ENCODE data around the gene USP17L29.
"Not testable (repeated sequence)": the region's sequence is repeated elsewhere in the genome, so short reads cannot be mapped to it uniquely, and the experiment has no call there.

The USP17L29 gene

GRCh38 chr4:9353338-9353737 lies at the start of gene USP17L29:
Gene USP17L29 (plus strand): TSS chr4:9353638. CDS start chr4:9353638, 0 bp downstream.
- not testable (repeated sequence) for DNase-seq

- DNase-seq = not testable (repeated sequence)
Observed at GRCh38 chr4:9324191-9324590, 29.2 kb upstream of the USP17L29 start.

- not testable (repeated sequence) for DNase-seq
Observed at GRCh38 chr4:9324865-9325264, 28.6 kb upstream of the USP17L29 start, which contains the start of gene USP17L24. Gene USP17L24 (plus strand): TSS chr4:9325165. CDS start chr4:9325165, 0 bp downstream.

- DNase-seq = not testable (repeated sequence)
Observed at GRCh38 chr4:9329611-9330010, 23.8 kb upstream of the USP17L29 start, which contains the start of gene USP17L25. Gene USP17L25 (plus strand): TSS chr4:9329911. CDS start chr4:9329911, 0 bp downstream.

- DNase-seq = not testable (repeated sequence)
Observed at GRCh38 chr4:9334358-9334757, 19.1 kb upstream of the USP17L29 start, which contains the start of gene USP17L26. Gene USP17L26 (plus strand): TSS chr4:9334658. CDS start chr4:9334658, 0 bp downstream.

GRCh38 chr4:9339103-9339502 lies 14.3 kb upstream of the USP17L29 start, which contains the start of gene USP17L5:
Gene USP17L5 (plus strand): TSS chr4:9339403. CDS start chr4:9339403, 0 bp downstream.
- not testable (repeated sequence) for DNase-seq

- DNase-seq = not testable (repeated sequence)
Observed at GRCh38 chr4:9343848-9344247, 9.6 kb upstream of the USP17L29 start, which contains the start of gene USP17L27. Gene USP17L27 (plus strand): TSS chr4:9344148. CDS start chr4:9344148, 0 bp downstream.

- DNase-seq = not testable (repeated sequence)
Observed at GRCh38 chr4:9348593-9348992, 4.8 kb upstream of the USP17L29 start, which contains the start of gene USP17L28. Gene USP17L28 (plus strand): TSS chr4:9348893. CDS start chr4:9348893, 0 bp downstream.

- not testable (repeated sequence) for DNase-seq
Observed at GRCh38 chr4:9350866-9351265, 2.6 kb upstream of the USP17L29 start.

GRCh38 chr4:9362829-9363228 lies 9.4 kb downstream of the USP17L29 start, which contains the start of gene USP17L30:
Gene USP17L30 (plus strand): TSS chr4:9363129. CDS start chr4:9363129, 0 bp downstream.
- DNase-seq = not testable (repeated sequence)

GRCh38 chr4:9379881-9380280 lies 26.4 kb downstream of the USP17L29 start:
- not testable (repeated sequence) for DNase-seq

GRCh38 chr4:9381012-9381534 lies 27.6 kb downstream of the USP17L29 start:
- not testable (repeated sequence) for DNase-seq

- DNase-seq = no peak
Observed at GRCh38 chr4:9384126-9384525, 30.7 kb downstream of the USP17L29 start.

- DNase-seq = not testable (repeated sequence)
Observed at GRCh38 chr4:9389001-9389400, 35.6 kb downstream of the USP17L29 start.
